ENCODE measurements around the gene DSP.

The DSP gene, protein sequence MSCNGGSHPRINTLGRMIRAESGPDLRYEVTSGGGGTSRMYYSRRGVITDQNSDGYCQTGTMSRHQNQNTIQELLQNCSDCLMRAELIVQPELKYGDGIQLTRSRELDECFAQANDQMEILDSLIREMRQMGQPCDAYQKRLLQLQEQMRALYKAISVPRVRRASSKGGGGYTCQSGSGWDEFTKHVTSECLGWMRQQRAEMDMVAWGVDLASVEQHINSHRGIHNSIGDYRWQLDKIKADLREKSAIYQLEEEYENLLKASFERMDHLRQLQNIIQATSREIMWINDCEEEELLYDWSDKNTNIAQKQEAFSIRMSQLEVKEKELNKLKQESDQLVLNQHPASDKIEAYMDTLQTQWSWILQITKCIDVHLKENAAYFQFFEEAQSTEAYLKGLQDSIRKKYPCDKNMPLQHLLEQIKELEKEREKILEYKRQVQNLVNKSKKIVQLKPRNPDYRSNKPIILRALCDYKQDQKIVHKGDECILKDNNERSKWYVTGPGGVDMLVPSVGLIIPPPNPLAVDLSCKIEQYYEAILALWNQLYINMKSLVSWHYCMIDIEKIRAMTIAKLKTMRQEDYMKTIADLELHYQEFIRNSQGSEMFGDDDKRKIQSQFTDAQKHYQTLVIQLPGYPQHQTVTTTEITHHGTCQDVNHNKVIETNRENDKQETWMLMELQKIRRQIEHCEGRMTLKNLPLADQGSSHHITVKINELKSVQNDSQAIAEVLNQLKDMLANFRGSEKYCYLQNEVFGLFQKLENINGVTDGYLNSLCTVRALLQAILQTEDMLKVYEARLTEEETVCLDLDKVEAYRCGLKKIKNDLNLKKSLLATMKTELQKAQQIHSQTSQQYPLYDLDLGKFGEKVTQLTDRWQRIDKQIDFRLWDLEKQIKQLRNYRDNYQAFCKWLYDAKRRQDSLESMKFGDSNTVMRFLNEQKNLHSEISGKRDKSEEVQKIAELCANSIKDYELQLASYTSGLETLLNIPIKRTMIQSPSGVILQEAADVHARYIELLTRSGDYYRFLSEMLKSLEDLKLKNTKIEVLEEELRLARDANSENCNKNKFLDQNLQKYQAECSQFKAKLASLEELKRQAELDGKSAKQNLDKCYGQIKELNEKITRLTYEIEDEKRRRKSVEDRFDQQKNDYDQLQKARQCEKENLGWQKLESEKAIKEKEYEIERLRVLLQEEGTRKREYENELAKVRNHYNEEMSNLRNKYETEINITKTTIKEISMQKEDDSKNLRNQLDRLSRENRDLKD (N-terminal part only)

DNA sequence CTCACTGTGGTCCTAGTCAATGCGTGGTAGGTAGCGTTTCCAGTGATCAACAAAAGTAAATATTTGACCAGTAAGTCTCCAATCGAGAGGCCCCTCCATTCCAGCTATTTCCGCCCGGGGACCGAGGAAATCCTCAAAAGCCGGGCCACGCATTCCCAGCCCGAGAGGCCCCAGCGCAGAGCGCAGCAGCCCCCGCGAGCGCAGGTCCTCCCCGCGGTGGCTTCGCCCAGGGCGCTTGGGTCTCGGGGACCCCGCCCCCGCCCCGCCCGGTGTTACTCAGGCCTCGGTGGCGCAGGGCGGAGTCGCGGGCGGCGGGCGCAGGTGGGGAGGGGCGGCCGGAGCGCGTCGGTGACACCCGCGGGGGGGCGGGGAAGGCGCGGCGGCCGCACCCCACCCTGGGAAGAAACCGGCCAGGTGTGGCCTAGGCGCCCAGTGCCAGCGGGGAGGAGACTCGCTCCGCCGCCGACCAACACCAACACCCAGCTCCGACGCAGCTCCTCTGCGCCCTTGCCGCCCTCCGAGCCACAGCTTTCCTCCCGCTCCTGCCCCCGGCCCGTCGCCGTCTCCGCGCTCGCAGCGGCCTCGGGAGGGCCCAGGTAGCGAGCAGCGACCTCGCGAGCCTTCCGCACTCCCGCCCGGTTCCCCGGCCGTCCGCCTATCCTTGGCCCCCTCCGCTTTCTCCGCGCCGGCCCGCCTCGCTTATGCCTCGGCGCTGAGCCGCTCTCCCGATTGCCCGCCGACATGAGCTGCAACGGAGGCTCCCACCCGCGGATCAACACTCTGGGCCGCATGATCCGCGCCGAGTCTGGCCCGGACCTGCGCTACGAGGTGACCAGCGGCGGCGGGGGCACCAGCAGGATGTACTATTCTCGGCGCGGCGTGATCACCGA lies at the start of gene DSP:
TSS of gene DSP (plus strand) at position 497 of the 890 bp plus-strand sequence. CDS start at position 742, 245 bp downstream.
- peak; percentile 57 for DNase-seq

DNA sequence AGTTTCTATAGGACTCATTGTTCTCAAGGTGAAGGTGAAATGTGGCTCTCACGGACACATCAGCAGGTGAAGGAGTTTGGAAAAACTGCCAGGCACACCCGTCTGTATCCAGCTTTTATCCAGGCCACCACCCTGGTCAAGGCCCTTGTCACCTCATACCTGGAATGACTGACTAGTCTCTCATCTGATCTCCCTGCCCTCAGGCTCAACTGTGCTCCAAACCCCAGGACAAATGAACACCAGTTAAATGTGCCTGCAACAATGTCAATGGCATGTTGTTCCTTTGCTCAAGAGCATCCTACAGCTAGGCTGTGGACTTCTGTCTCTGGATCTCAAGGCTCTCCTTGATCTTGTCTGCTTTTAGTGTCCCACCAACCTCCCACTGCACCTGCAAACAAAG lies 47.6 kb upstream of the DSP start:
- no peak for DNase-seq

DNA sequence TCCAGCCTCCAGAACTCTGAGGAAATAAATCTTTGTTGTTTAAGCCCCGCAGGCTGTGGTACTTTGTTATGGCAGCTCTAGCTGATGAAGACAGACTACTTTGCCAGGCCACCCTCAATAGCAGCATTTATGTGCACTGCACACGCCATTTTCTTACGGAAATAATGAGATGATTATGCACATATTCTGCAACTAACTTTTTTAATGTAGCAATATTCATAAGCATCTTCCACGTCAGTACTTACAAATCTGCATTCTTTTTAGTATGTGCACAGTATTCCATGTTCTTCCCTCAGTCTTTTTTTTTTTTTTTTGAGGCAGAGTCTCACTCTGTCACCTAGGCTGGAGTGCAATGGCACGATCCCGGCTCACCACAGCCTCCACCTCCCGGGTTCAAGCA lies 46.8 kb upstream of the DSP start:
- no peak for DNase-seq

DNA sequence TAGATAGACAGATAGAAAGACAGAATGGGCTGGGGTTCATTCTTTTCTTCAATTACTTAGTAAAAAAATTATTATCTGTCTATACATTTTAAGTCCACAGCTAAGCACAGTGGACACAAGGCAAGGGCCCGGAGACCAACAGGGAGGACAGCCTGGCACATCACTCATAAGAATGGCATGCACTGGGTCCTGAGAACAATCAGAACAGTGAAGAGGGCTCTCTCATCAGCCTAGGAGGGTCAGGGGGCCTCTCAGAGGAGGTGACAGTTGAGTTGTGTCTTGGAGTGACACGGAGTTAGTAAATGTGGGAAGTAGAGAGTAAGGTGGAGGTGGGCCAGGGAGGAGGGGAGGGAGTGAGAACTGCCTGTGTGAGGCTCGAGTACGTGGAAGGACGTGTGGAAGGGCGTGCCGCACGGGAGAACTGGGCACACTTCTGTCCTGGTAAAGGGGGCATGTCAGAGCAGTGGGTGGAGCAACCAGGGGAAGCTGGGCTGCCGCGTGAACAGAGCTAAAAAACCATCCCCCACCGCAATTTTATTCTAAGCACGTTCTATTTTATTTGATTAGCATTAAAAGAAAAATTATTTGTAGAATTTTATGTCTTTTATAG lies 45.1 kb upstream of the DSP start:
- DNase-seq = no peak

DNA sequence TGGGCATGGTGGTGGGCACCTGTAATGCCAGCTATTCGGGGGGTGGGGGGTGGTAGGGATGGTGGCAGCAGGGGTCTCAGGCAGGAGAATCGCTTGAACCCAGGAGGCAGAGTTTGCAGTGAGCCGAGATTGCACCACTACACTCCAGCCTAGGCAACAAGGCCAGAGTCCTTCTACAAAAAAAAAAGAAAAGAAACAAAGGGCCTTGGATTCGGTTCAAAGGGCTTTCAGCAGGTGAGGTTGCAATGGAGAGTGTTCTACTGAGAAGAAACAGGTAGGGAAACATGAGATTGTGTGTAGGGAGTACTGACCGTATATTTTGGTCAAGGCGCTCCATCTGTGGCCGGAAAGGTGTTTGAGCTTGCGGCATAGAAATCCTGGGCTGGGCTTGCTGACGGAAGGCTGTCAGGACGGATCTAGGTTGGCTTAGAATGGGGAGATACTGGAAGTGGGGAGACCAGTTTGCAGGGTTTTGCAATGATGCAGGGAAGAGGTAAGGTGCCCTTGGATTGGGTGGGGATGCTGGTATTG lies 40.7 kb upstream of the DSP start:
- DNase-seq = no peak

DNA sequence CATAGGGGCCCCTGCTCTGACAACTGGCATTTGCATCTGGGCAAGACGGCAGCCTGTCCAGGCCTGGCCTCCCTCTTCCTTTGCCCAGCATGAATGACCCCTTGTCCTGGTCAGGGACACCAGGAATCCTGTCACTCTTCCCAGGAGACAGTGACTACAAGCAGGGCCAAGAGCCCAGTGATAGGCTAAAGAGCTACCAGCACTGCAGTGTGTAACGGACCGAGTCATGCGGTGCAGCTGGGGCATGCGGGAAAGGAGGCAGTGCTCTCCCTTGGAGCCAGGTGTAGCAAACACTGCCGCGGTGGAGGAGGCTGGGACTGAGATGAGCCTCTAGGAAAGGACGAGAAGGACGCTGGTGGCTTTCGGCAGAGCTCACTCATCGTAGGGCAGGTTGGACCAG lies 38.7 kb upstream of the DSP start:
- DNase-seq = no peak

DNA sequence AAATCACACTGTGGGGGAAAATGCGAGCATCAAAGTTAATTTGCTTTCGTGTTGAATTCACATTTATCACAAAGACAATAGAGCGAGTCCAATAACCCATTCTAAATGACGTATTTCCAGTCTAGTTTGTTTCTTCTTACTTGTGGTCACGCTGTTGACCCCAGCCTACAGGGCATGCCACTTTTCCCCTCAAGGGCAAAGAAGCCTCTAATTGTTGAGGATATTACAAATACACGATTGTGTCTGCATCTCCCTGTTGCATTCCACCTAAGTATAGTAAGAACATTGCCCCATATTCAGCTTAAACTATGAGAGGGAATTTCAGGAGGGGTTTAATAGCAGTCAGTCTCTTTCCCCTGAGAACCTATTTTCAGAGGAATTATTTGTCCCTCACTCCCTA lies 37.4 kb upstream of the DSP start:
- no peak for DNase-seq

DNA sequence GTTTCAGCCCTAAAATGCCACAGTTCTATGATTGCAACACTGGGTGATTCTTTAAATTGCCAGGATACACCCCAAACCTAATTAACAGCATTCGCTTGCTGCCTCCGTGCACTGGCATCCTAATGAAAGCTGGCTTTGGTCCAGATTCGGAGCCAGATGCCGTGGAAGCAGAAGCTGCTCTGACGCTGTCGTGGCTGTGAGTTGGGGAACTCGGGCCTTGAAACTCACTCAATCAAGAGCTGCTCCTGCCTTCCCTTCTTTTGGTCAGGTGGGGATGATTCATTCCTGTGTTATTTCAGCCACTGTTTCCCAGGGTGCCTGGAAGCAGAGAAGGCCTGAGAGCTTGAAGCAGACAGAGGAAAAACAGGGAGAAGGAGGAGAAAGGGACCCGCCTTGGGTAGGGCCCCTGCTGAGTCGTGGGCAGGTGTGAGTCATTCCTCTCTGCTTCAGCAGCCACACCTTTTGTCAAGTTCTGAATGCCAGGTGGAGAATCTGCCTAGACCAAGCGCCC lies 36.2 kb upstream of the DSP start:
- DNase-seq = peak; percentile 25

DNA sequence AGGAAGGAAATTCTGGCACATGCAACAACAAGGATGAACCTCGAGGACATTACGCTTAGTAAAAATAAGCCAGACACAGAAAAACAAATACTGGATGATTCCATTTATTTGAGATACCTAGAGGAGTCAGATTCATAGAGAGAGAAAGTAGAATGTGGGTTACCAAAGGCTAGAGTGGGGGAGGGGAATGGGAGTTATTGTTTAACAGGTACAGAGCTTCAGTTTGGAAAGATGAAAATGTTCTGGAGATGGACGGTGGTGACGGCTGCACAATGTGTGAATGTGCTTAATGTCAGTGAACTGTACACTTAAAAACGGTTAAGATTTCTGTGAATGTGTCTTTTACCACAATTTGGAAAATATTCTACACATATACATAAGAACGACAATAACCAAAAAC lies 33.9 kb upstream of the DSP start:
- DNase-seq = no peak

DNA sequence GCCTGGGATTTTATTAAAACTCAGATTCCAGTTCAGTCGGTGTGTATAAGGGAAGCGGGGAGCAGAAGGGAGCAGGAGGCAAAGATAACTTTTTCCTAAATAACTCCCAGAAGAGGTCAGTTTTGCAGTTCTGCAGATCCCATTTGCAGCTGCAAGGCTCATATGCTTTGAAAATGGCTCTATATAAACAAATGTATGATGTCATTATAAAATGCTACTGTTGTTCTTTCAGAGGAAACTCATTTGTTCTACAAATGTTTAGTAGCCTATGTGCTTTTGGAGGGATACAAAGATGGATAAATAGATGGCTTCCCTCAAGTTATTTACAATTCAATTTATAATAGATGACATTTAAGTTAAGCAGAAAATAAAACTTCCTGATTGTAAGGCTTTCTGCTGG lies 29.2 kb upstream of the DSP start:
- no peak for DNase-seq

DNA sequence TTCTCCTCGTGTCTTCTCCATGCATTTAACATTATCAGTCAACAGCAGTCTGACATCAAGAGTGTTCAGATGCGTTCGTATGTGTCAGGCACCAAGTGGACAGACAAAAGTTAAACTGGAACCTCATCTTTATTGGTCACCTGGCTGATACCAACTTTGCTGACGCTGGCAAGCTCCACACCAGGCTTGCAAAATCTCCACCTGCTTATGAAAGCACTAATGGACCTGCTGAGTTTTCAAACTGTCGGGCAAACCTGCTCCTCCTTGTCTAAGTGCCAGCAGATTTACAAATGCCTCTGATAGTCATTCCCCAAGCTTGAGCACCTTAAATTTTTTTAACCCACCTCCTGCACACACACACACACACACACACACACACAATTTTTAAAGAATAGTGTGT lies 27.9 kb upstream of the DSP start:
- DNase-seq = no peak

DNA sequence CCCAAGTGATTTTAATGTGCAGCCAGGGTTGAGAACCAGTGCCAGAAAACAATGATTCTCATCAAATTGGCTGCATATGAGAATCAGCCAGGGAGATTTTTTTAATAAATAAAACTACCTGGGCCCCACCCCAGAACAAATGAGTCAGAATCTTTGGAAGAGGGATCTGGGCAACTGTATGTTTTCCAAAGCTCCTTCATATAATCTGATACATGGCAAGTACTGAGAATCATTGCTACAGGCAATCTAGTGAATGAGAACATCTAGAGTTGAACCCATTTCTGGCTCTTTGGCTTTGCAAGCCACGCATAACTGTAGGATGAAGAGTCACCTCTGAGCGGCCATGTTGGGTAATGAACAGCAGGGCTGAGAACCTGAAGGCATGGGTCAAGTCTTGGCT lies 26.1 kb upstream of the DSP start:
- no peak for DNase-seq

DNA sequence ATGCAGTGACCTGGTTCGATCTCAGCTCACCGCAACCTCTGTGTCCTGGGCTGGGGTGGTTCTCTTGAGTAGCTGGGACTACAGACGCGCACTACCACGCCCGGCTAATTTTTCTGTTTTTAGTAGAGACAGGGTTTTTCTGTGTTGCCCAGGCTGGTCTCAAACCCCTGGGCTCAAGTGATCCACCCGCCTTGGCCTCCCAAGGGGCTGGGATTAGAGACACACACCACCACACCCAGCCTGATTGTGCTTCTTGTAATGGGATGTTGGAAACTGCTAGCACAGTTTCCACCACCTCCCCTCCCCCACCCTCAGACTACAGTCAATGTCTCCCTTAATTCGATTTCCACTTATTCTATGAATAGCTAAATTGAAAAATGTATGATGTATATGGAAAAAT lies 22.6 kb upstream of the DSP start:
- no peak for DNase-seq

DNA sequence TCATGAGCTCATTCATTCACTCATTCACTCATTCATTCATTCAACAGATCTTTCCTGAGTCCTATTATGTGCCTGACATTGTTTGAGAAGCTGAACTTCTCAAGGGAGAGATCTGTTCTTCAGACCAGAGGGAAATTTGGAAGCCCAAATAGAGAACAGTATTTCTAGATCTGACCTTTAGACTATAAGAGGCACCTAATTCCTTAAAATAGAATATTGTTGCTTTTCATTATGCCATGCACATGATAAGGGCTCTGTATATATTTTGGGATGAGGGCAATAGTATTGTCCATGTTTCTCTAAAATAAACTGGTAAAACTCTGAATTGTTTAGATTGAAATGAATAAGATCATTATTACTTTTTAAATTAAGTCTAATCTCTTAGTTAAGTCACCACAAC lies 18.6 kb upstream of the DSP start:
- DNase-seq = no peak

DNA sequence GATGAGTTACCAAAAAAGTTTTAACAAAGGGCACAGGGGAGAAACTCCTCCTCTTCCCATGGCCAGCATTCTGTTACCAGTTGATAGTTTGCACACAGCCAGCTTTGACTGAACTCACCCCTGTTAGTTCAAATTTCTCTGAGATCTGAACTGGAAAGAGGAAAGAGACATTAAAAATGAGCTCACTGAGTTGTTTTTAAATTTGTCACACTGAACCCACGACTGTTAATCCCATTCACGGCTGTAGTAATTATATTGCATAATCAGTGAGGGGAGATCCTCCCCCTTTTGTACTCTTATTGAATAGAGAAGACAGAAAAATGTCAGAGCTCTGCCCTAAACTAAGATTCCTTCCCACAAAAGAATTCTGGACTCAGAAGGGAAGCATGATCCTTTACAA lies 17.5 kb upstream of the DSP start:
- no peak for DNase-seq

DNA sequence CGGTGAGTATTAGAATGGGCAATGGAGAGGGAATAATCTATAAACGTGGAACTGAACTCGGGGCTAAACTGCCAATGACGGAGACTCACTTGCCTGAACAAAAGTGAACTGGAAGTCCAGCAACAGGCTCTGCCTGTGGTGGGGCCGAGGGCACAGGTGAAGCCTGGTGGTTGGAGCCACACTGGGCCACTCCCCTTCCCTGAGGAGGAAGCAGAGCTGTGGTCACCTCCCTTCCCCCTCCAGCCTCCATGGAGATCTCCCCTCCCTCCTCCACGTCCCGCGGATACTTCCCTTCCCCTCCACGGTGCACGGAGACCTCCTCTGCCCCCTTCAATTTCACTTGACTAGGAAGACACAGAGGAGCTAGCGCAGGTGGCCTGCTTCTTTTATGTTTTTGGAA lies 14.7 kb upstream of the DSP start:
- no peak for DNase-seq

DNA sequence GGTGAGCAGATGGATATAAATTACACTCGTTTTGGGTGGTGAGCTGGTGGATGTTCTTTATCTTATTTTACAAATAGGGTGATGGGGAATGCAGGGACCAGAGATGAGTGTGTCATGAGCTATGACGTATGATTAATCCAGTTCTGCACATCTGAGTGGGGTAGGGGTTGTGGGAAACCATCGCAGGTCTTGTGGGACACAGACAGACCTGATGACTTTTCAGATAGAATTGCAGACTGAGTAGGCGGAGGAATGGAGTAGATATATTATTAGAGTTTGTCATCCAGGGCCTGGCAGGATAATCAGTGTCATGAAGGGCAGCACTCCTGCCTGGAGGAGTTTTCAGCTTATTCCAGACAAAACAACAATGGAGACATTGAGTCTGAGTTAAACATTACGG lies 12.9 kb upstream of the DSP start:
- no peak for DNase-seq

DNA sequence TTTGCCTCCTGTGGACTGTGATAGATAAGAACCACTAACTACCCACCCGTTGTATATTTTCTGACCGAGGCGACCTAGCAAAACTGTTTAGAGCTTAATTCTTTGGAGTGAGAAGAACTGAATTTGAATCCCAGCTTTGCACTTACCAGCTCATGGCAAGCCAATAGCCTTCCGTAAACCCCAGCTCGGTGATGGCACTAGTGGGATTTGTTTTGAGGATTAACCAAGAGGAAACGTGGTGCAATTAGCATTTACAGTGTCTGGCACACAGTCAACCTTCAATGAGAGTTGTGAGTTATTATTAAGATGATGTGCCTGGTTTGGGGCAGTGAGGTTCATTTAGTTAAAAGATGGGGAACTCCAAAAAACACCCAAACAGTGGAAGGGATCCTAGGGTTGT lies 12.3 kb upstream of the DSP start:
- no peak for DNase-seq

DNA sequence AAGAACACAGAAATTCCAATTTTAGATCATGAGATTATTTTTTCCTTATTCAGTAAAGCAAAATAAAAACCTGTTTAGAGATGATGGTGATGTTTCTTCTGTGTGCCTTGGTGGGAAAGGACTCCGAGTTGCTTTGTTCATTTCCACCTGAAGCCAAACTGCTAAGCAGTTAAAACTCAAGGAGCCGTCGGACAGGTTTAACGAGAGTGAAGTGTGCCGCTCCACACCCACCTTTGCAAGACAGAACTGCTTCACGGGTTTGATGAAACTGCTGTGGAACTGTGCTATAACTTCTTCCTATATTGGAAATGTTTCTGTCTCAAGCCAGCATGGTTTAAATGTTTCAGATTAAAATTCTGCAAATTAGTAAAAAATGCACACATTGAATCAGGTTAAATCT lies 9.2 kb upstream of the DSP start:
- no peak for DNase-seq

DNA sequence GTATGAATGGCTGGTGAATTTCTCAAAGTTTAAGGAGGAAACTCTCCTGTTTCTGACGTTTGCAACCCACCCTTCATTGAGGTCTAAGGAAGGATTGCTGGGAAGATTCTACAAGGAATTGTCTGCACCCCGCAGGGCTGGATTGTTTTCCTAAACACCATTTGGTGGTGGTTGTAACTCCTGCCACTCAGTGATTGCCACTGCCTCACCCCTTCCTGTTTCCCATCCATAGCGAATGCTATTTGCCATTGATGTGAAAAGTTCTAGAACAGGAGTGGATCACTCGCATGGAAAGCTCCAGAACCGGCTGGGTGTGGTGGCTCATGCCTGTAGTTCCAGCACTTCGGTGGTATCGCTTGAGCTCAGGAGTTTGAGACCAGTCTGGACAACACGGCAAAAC lies 8.7 kb upstream of the DSP start:
- DNase-seq = no peak

DNA sequence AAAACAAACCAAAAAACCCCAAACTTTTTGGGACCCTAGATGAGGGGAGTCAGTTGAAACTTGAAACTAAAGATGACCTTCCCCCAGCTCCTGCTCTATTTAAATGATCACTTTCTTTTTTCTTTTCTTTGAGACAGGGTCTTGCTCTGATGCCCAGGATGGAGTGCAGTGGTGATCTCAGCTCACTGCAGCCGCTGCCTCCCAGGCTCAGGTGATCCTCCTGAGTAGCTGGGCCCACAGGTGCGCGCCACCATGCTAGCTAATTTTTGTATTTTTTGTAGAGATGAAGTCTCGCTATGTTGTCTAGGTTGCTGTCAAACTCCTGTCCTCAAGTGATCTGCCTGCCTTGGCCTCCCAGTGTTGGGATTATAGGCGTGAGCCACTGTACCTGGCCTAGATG lies 7.3 kb upstream of the DSP start:
- DNase-seq = no peak

DNA sequence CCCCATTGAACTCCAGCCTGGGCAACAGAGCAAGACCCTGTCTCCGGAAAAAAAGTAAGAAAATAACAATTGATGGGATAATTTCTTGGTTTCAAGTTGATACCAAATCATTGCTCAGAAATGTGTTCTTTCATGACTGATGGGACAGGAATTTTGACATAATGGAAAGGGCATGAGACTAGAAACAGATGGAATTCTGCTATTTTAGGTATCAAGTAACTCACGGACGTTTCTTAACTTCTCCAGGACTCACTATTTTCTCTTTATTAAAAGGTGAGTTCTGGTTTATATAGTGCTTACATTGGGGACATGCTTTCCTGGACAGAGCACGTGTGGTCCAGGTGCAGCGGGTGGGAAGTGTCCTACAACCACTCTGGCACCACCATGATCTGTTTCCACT lies 6.0 kb upstream of the DSP start:
- no peak for DNase-seq

Data from stimulated activated CD4-positive, alpha-beta T cell treated with anti-CD3 and anti-CD28 coated beads, Interleukin-15, amount 100 ng/mL, for 24 hours (primary cell).